Colonic mucosa (tissue), 4 donors: ENCODE results near the gene SATL1. TPM values are rescaled to one million over a fixed set of nuclear protein-coding genes. Genes with fewer than 3 reads are reported as not detected.

Experiments
- DNase-seq: peaks from one replicate; pipeline ENCODE4 v3.0.0-alpha.2; 2020
- H3K27ac ChIP-seq: fragments of 200-600 bp; one replicate; pipeline ENCODE4 v1.8.0; 2021
- H3K27me3 ChIP-seq: fragments of 200-600 bp; one replicate; pipeline ENCODE4 v1.8.0; 2021
- H3K36me3 ChIP-seq: fragments of 200-600 bp; one replicate; pipeline ENCODE4 v1.8.0; 2021
- H3K4me1 ChIP-seq: fragments of 200-600 bp; one replicate; pipeline ENCODE4 v1.8.0; 2021; ENCODE audit warnings: mild to moderate bottlenecking
- H3K4me3 ChIP-seq: fragments of 200-600 bp; one replicate; pipeline ENCODE4 v1.8.0; 2021
- H3K9ac ChIP-seq, 2 donors: one replicate each; pipeline ENCODE4 v1.7.0; 2013; ENCODE audit warnings: control low read depth in 2 of 2, low read depth in 2 of 2, low read length in 2 of 2
- H3K9me3 ChIP-seq: fragments of 200-600 bp; one replicate; pipeline ENCODE4 v1.8.0; 2021
- intact Hi-C: fragments of 100-400 bp; cut with DNase I; formaldehyde crosslinking; loops from one replicate; pipeline ENCODE4 v1.14.1; 2022
- total RNA-seq, 2 donors: library from RNA; stranded (reverse); fragmentation: NEBNext Ultra II Directional in 1 of 2; extraction: Animal tissue kit (Norgen Biotek cat#: 25700) in 1 of 2; gene quantifications; one replicate each; pipeline ENCODE4 v1.2.1, GENCODE V29; 2021
- TF ChIP-seq, protein P1 (sequence below): fragments of 200-600 bp; IDR thresholded peaks from one replicate; pipeline ENCODE4 v1.8.0; 2022; ENCODE audit warnings: antibody characterized with exemption, mild to moderate bottlenecking
- donor health status: healthy.
- donor health status: DM: no; HTN: no; CAD: no.
- donor health status: DM: no; HTN: no; CAD: no.

SATL1 gene
- total RNA-seq, 2 donors from 2014 or later = not detected

- Histone ChIP-seq H3K36me3 (no peaks in the 10 kb centered on the region), H3K9ac (no peak overlapping the region), H3K4me1 (no peaks in the 10 kb centered on the region), H3K27ac (no peak overlapping the region), H3K27me3 (no peaks in the 10 kb centered on the region), H3K9me3 (no peaks in the 10 kb centered on the region), H3K4me3 (no peak overlapping the region)
- TF ChIP-seq, protein P1, sequence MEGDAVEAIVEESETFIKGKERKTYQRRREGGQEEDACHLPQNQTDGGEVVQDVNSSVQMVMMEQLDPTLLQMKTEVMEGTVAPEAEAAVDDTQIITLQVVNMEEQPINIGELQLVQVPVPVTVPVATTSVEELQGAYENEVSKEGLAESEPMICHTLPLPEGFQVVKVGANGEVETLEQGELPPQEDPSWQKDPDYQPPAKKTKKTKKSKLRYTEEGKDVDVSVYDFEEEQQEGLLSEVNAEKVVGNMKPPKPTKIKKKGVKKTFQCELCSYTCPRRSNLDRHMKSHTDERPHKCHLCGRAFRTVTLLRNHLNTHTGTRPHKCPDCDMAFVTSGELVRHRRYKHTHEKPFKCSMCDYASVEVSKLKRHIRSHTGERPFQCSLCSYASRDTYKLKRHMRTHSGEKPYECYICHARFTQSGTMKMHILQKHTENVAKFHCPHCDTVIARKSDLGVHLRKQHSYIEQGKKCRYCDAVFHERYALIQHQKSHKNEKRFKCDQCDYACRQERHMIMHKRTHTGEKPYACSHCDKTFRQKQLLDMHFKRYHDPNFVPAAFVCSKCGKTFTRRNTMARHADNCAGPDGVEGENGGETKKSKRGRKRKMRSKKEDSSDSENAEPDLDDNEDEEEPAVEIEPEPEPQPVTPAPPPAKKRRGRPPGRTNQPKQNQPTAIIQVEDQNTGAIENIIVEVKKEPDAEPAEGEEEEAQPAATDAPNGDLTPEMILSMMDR = no peak
- intact Hi-C loops = no loop called here
- DNase-seq = no peak
Measured at GRCh38 chrX:85223359-85223758, 20.2 kb downstream of the SATL1 start.

DNA sequence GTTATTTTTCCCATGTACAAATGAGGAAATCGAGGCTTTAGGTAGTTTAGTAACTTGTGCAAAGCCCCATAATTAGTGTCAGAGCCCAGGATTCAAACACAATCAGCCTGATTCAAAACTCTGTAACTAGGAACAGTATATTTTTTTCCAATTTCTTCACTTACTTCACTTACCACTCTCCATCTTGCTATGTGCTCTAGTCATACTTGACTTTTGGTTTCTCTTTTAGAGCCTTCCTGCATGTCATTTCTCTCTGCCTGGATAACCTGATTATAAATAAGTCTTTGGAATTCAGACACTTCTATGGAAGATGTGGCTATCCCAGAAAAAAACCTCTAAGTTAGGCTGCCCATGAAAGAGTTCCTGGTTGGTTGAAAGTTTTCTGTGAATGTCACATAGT is 22.2 kb downstream of the SATL1 start:
- Histone ChIP-seq H3K4me3 (no peak overlapping the region), H3K27ac (no peak overlapping the region)

GRCh38 chrX:85215946-85216345 is 27.6 kb downstream of the SATL1 start:
- no peaks in the 10 kb centered on the region for H3K36me3 ChIP-seq
- no peak overlapping the region for H3K27ac ChIP-seq
- H3K9ac ChIP-seq = no peak overlapping the region
- TF ChIP-seq, protein P1 = no peak
- H3K4me1 ChIP-seq = no peaks in the 10 kb centered on the region
- no peak overlapping the region for H3K4me3 ChIP-seq
- no peak for DNase-seq
- intact Hi-C loops = no loop called here
- no peaks in the 10 kb centered on the region for H3K27me3 ChIP-seq
- no peaks in the 10 kb centered on the region for H3K9me3 ChIP-seq

More for the DNA sequence above, 22.2 kb downstream of the SATL1 start:
- H3K4me1 ChIP-seq = no peaks in the 10 kb centered on the region
- no peaks in the 10 kb centered on the region for H3K27me3 ChIP-seq
- H3K9me3 ChIP-seq = no peaks in the 10 kb centered on the region
- no peak overlapping the region for H3K9ac ChIP-seq
- TF ChIP-seq, protein P1 = no peak
- intact Hi-C loops = no loop called here
- H3K36me3 ChIP-seq = no peaks in the 10 kb centered on the region
- DNase-seq = no peak

- no peaks in the 10 kb centered on the region for H3K27me3 ChIP-seq
- no peak overlapping the region for H3K9ac ChIP-seq
- TF ChIP-seq, protein P1 = no peak
- no peak overlapping the region for H3K27ac ChIP-seq
- intact Hi-C loops = no loop called here
- no peaks in the 10 kb centered on the region for H3K4me1 ChIP-seq
- H3K9me3 ChIP-seq = no peaks in the 10 kb centered on the region
- H3K36me3 ChIP-seq = no peaks in the 10 kb centered on the region
- no peak for DNase-seq
- H3K4me3 ChIP-seq = no peak overlapping the region
Measured at GRCh38 chrX:85213792-85214530, 29.6 kb downstream of the SATL1 start.

GRCh38 chrX:85203461-85203970 is 40.1 kb downstream of the SATL1 start:
- intact Hi-C loops = no loop called here
- no peak for DNase-seq
- Histone ChIP-seq H3K9me3 (no peaks in the 10 kb centered on the region), H3K27me3 (no peaks in the 10 kb centered on the region), H3K27ac (no peak overlapping the region), H3K4me3 (no peak overlapping the region), H3K36me3 (no peaks in the 10 kb centered on the region), H3K9ac (no peak overlapping the region), H3K4me1 (no peaks in the 10 kb centered on the region)
- TF ChIP-seq, protein P1 = no peak
